Right lobe of liver (tissue), 4 donors: ENCODE data around the gene SPA17.

ENCODE experiments used
- CTCF ChIP-seq, 4 donors: fragments of 200-600 bp in 3 of 4; fragments of 450-650 bp in 1 of 4; IDR thresholded peaks; one replicate each; pipeline versions ENCODE4 v1.5.1 to v1.8.0; 2016 to 2022; ENCODE audit warnings: antibody characterized with exemption in 4 of 4, mild to moderate bottlenecking in 2 of 4
- POLR2A ChIP-seq: fragments of 450-650 bp; IDR thresholded peaks from one replicate; pipeline ENCODE4 v1.6.1; 2017; ENCODE audit warnings: antibody characterized with exemption, mild to moderate bottlenecking
- donor health status: DM: no; HTN: no; CAD: no.
- donor health status: DM: no; HTN: no; CAD: no.
- donor health status: DM: no; HTN: yes; CAD: no.

- TF ChIP-seq CTCF (IDR thresholded peaks at IDR 0.05) (peak in 3 of 4 donors; percentile 16 to 25 (median 22)), POLR2A (no peak)
Measured at GRCh38 chr11:124633355-124633754, 40.3 kb upstream of the SPA17 start.
